ENCODE data around the gene NNMT. TPM values are rescaled to one million over a fixed set of nuclear protein-coding genes. Genes with fewer than 3 reads are reported as not detected.

Gene NNMT
- total and polyA plus RNA-seq, 2 donors (not counting 1 experiment from before 2014, with no cell fraction given) = 156 to 639 TPM

DNA sequence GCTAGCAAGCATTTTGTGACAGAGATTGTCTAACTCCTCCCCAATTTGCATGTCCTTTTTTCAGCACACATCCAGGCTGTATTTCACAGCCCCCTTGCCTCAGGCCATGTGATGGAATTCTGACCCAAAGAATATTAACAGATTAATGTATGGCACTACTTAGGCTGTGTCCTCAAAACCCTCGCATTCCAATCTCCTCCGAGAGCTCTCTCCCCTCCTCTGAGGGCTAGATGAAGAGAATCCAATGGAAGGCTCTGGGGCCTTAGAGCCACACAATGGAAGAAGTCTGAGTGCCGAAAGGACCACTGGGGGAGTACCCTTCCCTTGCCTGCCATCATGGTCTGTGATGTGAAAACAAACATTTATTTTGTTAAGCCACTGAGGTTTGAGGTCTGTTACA is 13.7 kb upstream of the NNMT start:
- Histone ChIP-seq H3K4me3 (replicated peaks in 1 of 4; ENCODE audit: control extremely low read depth in 1 of 4, insufficient read depth in 1 of 4, low read depth in 3 of 4, low read length in 4 of 4) (no peak overlapping the region), H2AFZ (ENCODE audit: low read length) (no peak overlapping the region), H4K20me1 (ENCODE audit: control insufficient read depth, extremely low read depth, insufficient read depth, low read length) (no peaks in the 10 kb centered on the region), H3K27ac (ENCODE audit: insufficient read depth, low read length) (no peak overlapping the region), H3K4me1 (ENCODE audit: control insufficient read depth, extremely low read depth, insufficient read depth, low read length) (peaks cover 9% of the 10 kb centered on the region), H3K9ac (ENCODE audit: insufficient read depth, low read length) (no peak overlapping the region), H3K36me3 (ENCODE audit: control insufficient read depth, insufficient read depth, low read length) (no peaks in the 10 kb centered on the region), H3K4me2 (ENCODE audit: extremely low read depth, insufficient read depth, low read length) (no peak overlapping the region), H3K9me3 (ENCODE audit: control insufficient read depth, insufficient read depth, low read depth, low read length) (no peaks in the 10 kb centered on the region), H3K27me3 (ENCODE audit: control insufficient read depth, insufficient read depth, low read length) (peaks cover 3% of the 10 kb centered on the region), H3K79me2 (ENCODE audit: control insufficient read depth, insufficient read depth, low read length) (no peaks in the 10 kb centered on the region)
- TF ChIP-seq, protein P1, sequence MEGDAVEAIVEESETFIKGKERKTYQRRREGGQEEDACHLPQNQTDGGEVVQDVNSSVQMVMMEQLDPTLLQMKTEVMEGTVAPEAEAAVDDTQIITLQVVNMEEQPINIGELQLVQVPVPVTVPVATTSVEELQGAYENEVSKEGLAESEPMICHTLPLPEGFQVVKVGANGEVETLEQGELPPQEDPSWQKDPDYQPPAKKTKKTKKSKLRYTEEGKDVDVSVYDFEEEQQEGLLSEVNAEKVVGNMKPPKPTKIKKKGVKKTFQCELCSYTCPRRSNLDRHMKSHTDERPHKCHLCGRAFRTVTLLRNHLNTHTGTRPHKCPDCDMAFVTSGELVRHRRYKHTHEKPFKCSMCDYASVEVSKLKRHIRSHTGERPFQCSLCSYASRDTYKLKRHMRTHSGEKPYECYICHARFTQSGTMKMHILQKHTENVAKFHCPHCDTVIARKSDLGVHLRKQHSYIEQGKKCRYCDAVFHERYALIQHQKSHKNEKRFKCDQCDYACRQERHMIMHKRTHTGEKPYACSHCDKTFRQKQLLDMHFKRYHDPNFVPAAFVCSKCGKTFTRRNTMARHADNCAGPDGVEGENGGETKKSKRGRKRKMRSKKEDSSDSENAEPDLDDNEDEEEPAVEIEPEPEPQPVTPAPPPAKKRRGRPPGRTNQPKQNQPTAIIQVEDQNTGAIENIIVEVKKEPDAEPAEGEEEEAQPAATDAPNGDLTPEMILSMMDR (conservative IDR thresholded peaks at IDR 0.05 in 1 of 2, IDR thresholded peaks at IDR 0.05 in 1 of 2; ENCODE audit: low read depth in 1 of 2, low read length in 2 of 2) = no peak
- no peak for TF ChIP-seq EZH2 (IDR thresholded peaks at IDR 0.05; ENCODE audit: low read length, missing control alignments)
- DNase-seq (ENCODE audit: low read depth in 2 of 2) = no peak

DNA sequence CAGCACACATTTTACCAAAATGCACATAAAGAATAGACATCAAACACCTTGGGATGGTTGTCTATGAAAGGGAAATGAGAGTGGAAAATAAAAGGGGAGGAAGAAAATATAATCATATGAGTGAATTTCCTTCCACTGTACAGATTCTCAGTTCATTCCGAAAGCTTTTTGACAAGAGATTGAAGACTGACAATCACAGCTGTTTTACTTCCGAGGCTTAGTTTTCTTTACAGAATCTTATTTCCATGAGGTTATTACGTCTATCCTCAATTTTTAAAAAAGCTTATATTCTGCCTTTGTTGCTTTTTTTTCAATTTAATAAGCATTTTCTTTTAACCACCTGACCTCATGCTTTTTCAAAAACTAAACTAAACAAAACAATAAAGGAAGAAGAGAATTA is 12.8 kb upstream of the NNMT start:
- H2AFZ ChIP-seq (ENCODE audit: low read length) = no peak overlapping the region
- H3K79me2 ChIP-seq (ENCODE audit: control insufficient read depth, insufficient read depth, low read length) = no peaks in the 10 kb centered on the region
- DNase-seq (ENCODE audit: low read depth in 2 of 2) = no peak

DNA sequence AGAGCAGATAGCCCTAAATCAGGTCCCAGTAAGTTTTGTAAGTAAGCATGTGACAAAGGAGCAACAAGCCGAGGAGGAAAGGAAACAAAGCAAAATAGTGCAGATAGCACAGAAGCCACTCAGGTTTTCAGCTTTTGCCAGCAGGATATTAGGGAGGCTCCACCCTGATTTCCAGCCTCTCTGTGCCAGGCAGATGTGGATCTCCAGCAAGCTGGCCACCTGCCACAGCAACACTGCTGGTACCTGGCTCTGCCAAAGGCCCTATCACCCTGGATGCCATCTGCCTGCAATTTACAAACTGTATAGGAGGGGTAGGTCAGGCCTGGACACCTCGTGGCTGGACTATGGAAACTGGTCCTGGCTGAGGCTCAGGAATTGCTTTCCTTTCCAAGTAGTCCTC is 12.2 kb upstream of the NNMT start:
- Histone ChIP-seq H3K36me3 (ENCODE audit: control insufficient read depth, insufficient read depth, low read length) (no peaks in the 10 kb centered on the region), H3K9me3 (ENCODE audit: control insufficient read depth, insufficient read depth, low read depth, low read length) (no peaks in the 10 kb centered on the region), H2AFZ (ENCODE audit: low read length) (no peak overlapping the region), H3K79me2 (ENCODE audit: control insufficient read depth, insufficient read depth, low read length) (no peaks in the 10 kb centered on the region), H3K27me3 (ENCODE audit: control insufficient read depth, insufficient read depth, low read length) (no peaks in the 10 kb centered on the region), H4K20me1 (ENCODE audit: control insufficient read depth, extremely low read depth, insufficient read depth, low read length) (no peaks in the 10 kb centered on the region), H3K4me3 (replicated peaks in 1 of 4; ENCODE audit: control extremely low read depth in 1 of 4, insufficient read depth in 1 of 4, low read depth in 3 of 4, low read length in 4 of 4) (no peak overlapping the region), H3K4me2 (ENCODE audit: extremely low read depth, insufficient read depth, low read length) (no peak overlapping the region), H3K4me1 (ENCODE audit: control insufficient read depth, extremely low read depth, insufficient read depth, low read length) (peaks cover 9% of the 10 kb centered on the region), H3K27ac (ENCODE audit: insufficient read depth, low read length) (no peak overlapping the region), H3K9ac (ENCODE audit: insufficient read depth, low read length) (no peak overlapping the region)
- TF ChIP-seq, protein P1 (conservative IDR thresholded peaks at IDR 0.05 in 1 of 2, IDR thresholded peaks at IDR 0.05 in 1 of 2; ENCODE audit: low read depth in 1 of 2, low read length in 2 of 2) = no peak
- no peak for TF ChIP-seq EZH2 (IDR thresholded peaks at IDR 0.05; ENCODE audit: low read length, missing control alignments)
- no peak for DNase-seq (ENCODE audit: low read depth in 2 of 2)

More for the DNA sequence above, 12.8 kb upstream of the NNMT start:
- Histone ChIP-seq H3K27me3 (ENCODE audit: control insufficient read depth, insufficient read depth, low read length) (no peaks in the 10 kb centered on the region), H3K4me1 (ENCODE audit: control insufficient read depth, extremely low read depth, insufficient read depth, low read length) (peaks cover 9% of the 10 kb centered on the region), H3K9ac (ENCODE audit: insufficient read depth, low read length) (no peak overlapping the region), H3K27ac (ENCODE audit: insufficient read depth, low read length) (no peak overlapping the region), H3K4me3 (replicated peaks in 1 of 4; ENCODE audit: control extremely low read depth in 1 of 4, insufficient read depth in 1 of 4, low read depth in 3 of 4, low read length in 4 of 4) (no peak overlapping the region), H3K36me3 (ENCODE audit: control insufficient read depth, insufficient read depth, low read length) (no peaks in the 10 kb centered on the region), H3K9me3 (ENCODE audit: control insufficient read depth, insufficient read depth, low read depth, low read length) (no peaks in the 10 kb centered on the region), H3K4me2 (ENCODE audit: extremely low read depth, insufficient read depth, low read length) (no peak overlapping the region), H4K20me1 (ENCODE audit: control insufficient read depth, extremely low read depth, insufficient read depth, low read length) (no peaks in the 10 kb centered on the region)
- no peak for TF ChIP-seq EZH2 (IDR thresholded peaks at IDR 0.05; ENCODE audit: low read length, missing control alignments)
- TF ChIP-seq, protein P1 (conservative IDR thresholded peaks at IDR 0.05 in 1 of 2, IDR thresholded peaks at IDR 0.05 in 1 of 2; ENCODE audit: low read depth in 1 of 2, low read length in 2 of 2) = no peak
